ENCODE results near the gene SEMA6B.

SEMA6B gene

GRCh38 chr19:4570402-4570801, 10.9 kb upstream of the SEMA6B start:
- Histone ChIP-seq H3K4me3 (ENCODE audit: low read depth, low read length) (no peak overlapping the region), H3K27ac (ENCODE audit: extremely low read depth, low read depth, low read length) (no peak overlapping the region), H3K4me1 (ENCODE audit: control insufficient read depth, insufficient read depth, low read length) (peaks cover 4% of the 10 kb centered on the region; the same call in 1 of the 2 replicates), H3K9me3 (ENCODE audit: control insufficient read depth, insufficient read depth, low read depth, low read length) (no peaks in the 10 kb centered on the region), H3K36me3 (ENCODE audit: control insufficient read depth in 2 of 2, insufficient read depth in 1 of 2, low read length in 2 of 2) (no peaks in the 10 kb centered on the region)
- ChIA-PET CTCF (interaction anchor here (0.6 to 5.2 kb wide), 8 partner anchors 11 to 66 kb away, joined by 3 to 36 read pairs (median 4); partner anchors contain the start of gene SEMA6B), POLR2A (no interaction called here)
- TF ChIP-seq ZNF792 (tag by site-specific recombination; IDR thresholded peaks at IDR 0.05) (0 out of 2 replicates have a peak, but pooled peaks have one; percentile 25), ZEB2 (tag by site-specific recombination; IDR thresholded peaks at IDR 0.05) (no peak), SALL2 (tag by site-specific recombination; IDR thresholded peaks at IDR 0.05; ENCODE audit: borderline replicate concordance) (no peak), ZNF660 (tag by site-specific recombination; IDR thresholded peaks at IDR 0.05) (no peak), PRDM1 (tag by site-specific recombination; IDR thresholded peaks at IDR 0.05) (no peak), KLF17 (tag by site-specific recombination; IDR thresholded peaks at IDR 0.05) (no peak)

GRCh38 chr19:4568886-4569285, 9.4 kb upstream of the SEMA6B start:
- CTCF ChIA-PET: interaction anchor here (0.6 to 4.2 kb wide), 9 partner anchors 9 to 236 kb away, joined by 3 to 48 read pairs (median 4); partner anchors contain the start of gene SEMA6B
- H3K4me3 ChIP-seq (ENCODE audit: low read depth, low read length): no peak overlapping the region
- POLR2A ChIA-PET: no interaction called here
- TF ChIP-seq SP3 (tag by site-specific recombination; IDR thresholded peaks at IDR 0.05): no peak
- TF ChIP-seq BCL11B (tag by site-specific recombination; IDR thresholded peaks at IDR 0.05; ENCODE audit: low read depth): no peak
- no peak for TF ChIP-seq ZXDB (tag by site-specific recombination; IDR thresholded peaks at IDR 0.05)
- TF ChIP-seq ZNF16 (tag by site-specific recombination; IDR thresholded peaks at IDR 0.05; ENCODE audit: low read depth): no peak
- TF ChIP-seq ZBTB8A (tag by site-specific recombination; IDR thresholded peaks at IDR 0.05): no peak
- H3K4me1 ChIP-seq (ENCODE audit: control insufficient read depth, insufficient read depth, low read length): no peaks in the 10 kb centered on the region
- no peak overlapping the region for H3K27ac ChIP-seq (ENCODE audit: extremely low read depth, low read depth, low read length)
- H3K36me3 ChIP-seq (ENCODE audit: control insufficient read depth in 2 of 2, insufficient read depth in 1 of 2, low read length in 2 of 2): no peaks in the 10 kb centered on the region
- no peaks in the 10 kb centered on the region for H3K9me3 ChIP-seq (ENCODE audit: control insufficient read depth, insufficient read depth, low read depth, low read length)

- POLR2A ChIA-PET: interaction anchor here (0.6 kb wide), 1 partner anchor 30 kb away, joined by 3 read pairs; no protein-coding TSS in a partner anchor
- TF ChIP-seq ZBTB8A (tag by site-specific recombination; IDR thresholded peaks at IDR 0.05): no peak
- TF ChIP-seq ZNF16 (tag by site-specific recombination; IDR thresholded peaks at IDR 0.05; ENCODE audit: low read depth): peak; percentile 100
- no peak for TF ChIP-seq ZNF350 (tag by site-specific recombination; IDR thresholded peaks at IDR 0.05)
- no peak for TF ChIP-seq ZXDB (tag by site-specific recombination; IDR thresholded peaks at IDR 0.05)
- TF ChIP-seq PBX3 (CRISPR knock-in tag; IDR thresholded peaks at IDR 0.05): no peak
- no peak for TF ChIP-seq REPIN1 (tag by site-specific recombination; IDR thresholded peaks at IDR 0.05; ENCODE audit: low read depth)
- TF ChIP-seq ZNF473 (tag by site-specific recombination; IDR thresholded peaks at IDR 0.05): no peak
- TF ChIP-seq ZBTB21 (tag by site-specific recombination; IDR thresholded peaks at IDR 0.05): no peak
- no peak for TF ChIP-seq OSR2 (tag by site-specific recombination; IDR thresholded peaks at IDR 0.05)
- TF ChIP-seq ZNF704 (tag by site-specific recombination; IDR thresholded peaks at IDR 0.05): no peak
- TF ChIP-seq ZNF48 (tag by site-specific recombination; IDR thresholded peaks at IDR 0.05): no peak
- peak; percentile 52; the same call in 1 of the 2 replicates for TF ChIP-seq SP7 (tag by site-specific recombination; IDR thresholded peaks at IDR 0.05)
- no peak for TF ChIP-seq ZNF560 (tag by site-specific recombination; IDR thresholded peaks at IDR 0.05; ENCODE audit: borderline replicate concordance)
- TF ChIP-seq ZNF302 (tag by site-specific recombination; IDR thresholded peaks at IDR 0.05; ENCODE audit: low read depth): no peak
- TF ChIP-seq ZNF596 (tag by site-specific recombination; IDR thresholded peaks at IDR 0.05): no peak
- TF ChIP-seq ZNF707 (tag by site-specific recombination; IDR thresholded peaks at IDR 0.05): no peak
- TF ChIP-seq ZNF2 (tag by site-specific recombination; IDR thresholded peaks at IDR 0.05): peak; percentile 76; the same call in 1 of the 2 replicates
- no peak for TF ChIP-seq BCL11A (tag by site-specific recombination; IDR thresholded peaks at IDR 0.05; ENCODE audit: low read depth)
- TF ChIP-seq ELK4 (IDR thresholded peaks at IDR 0.05; ENCODE audit: borderline replicate concordance, low read depth, low read length): no peak
- TF ChIP-seq ZNF654 (tag by site-specific recombination; IDR thresholded peaks at IDR 0.05; ENCODE audit: low read depth): peak; percentile 50
These were observed 8.1 kb upstream of the SEMA6B start for GRCh38 chr19:4567584-4568071.

More at GRCh38 chr19:4567584-4568071, 8.1 kb upstream of the SEMA6B start:
- no peaks in the 10 kb centered on the region for H3K4me1 ChIP-seq (ENCODE audit: control insufficient read depth, insufficient read depth, low read length)
- CTCF ChIA-PET: interaction anchor here (0.6 to 3.5 kb wide), 25 partner anchors 9 to 229 kb away, joined by 3 to 48 read pairs (median 4); no protein-coding TSS in a partner anchor
- H3K36me3 ChIP-seq (ENCODE audit: control insufficient read depth in 2 of 2, insufficient read depth in 1 of 2, low read length in 2 of 2): no peaks in the 10 kb centered on the region
- H3K4me3 ChIP-seq (ENCODE audit: low read depth, low read length): no peak overlapping the region
- no peaks in the 10 kb centered on the region for H3K9me3 ChIP-seq (ENCODE audit: control insufficient read depth, insufficient read depth, low read depth, low read length)
- no peak overlapping the region for H3K27ac ChIP-seq (ENCODE audit: extremely low read depth, low read depth, low read length)

Data from HEK293 (cell line).